ACHN (cell line): ENCODE data around the gene RPL34.

ENCODE experiments used
- DNase-seq: peaks from one replicate; pipeline ENCODE4 v3.0.0-alpha.2; 2015
- in situ Hi-C: cut with HindIII; loops from 2 replicates; pipeline ENCODE4 v1.10.0; 2017; ENCODE audit warnings: low sequenced_read_pairs, low pct_ligation_motif_present, low pct_unique_long_range_greater_than_20kb

The RPL34 gene

GRCh38 chr4:108620933-108621905 lies 843 bp downstream of the RPL34 start:
- no peak for DNase-seq

GRCh38 chr4:108622022-108622421 lies 1.6 kb downstream of the RPL34 start:
- in situ Hi-C loops, result no loop called here
- no peak for DNase-seq

More at GRCh38 chr4:108620933-108621905, 843 bp downstream of the RPL34 start:
- in situ Hi-C loops, result no loop called here

GRCh38 chr4:108622828-108623227 lies 2.5 kb downstream of the RPL34 start:
- no peak for DNase-seq
- in situ Hi-C loops, result no loop called here

GRCh38 chr4:108624263-108625056 lies 4.1 kb downstream of the RPL34 start:
- in situ Hi-C loops, result no loop called here
- no peak for DNase-seq

GRCh38 chr4:108626056-108626455 lies 5.7 kb downstream of the RPL34 start:
- DNase-seq, result no peak
- in situ Hi-C loops, result no loop called here

GRCh38 chr4:108628411-108628810 lies 8.0 kb downstream of the RPL34 start:
- in situ Hi-C loops, result no loop called here
- DNase-seq, result no peak

- no peak for DNase-seq
- in situ Hi-C loops, result no loop called here
These were observed 14.8 kb downstream of the RPL34 start for GRCh38 chr4:108635070-108635655.

- in situ Hi-C loops, result no loop called here
- no peak for DNase-seq
These were observed 15.9 kb downstream of the RPL34 start for GRCh38 chr4:108636246-108636645.

- no peak for DNase-seq
- in situ Hi-C loops, result no loop called here
These were observed 17.5 kb downstream of the RPL34 start for GRCh38 chr4:108637856-108638255.

GRCh38 chr4:108644237-108644636 lies 23.9 kb downstream of the RPL34 start:
- in situ Hi-C loops, result no loop called here
- DNase-seq, result no peak

- in situ Hi-C loops, result no loop called here
- no peak for DNase-seq
These were observed 26.3 kb downstream of the RPL34 start for GRCh38 chr4:108646706-108647105.

GRCh38 chr4:108649863-108650211 lies 29.5 kb downstream of the RPL34 start:
- no peak for DNase-seq
- in situ Hi-C loops, result no loop called here

GRCh38 chr4:108650212-108651013 lies 30.0 kb downstream of the RPL34 start, which contains the start of gene OSTC:
Gene OSTC, plus strand, starts transcription at chr4:108650599. Its CDS starts 57 bp downstream, at chr4:108650656.
- peak; percentile 93 for DNase-seq
- in situ Hi-C loops, result no loop called here

GRCh38 chr4:108651014-108651791 lies 30.8 kb downstream of the RPL34 start:
- in situ Hi-C loops, result no loop called here
- peak; percentile 31 for DNase-seq

- in situ Hi-C loops, result no loop called here
These were observed 42.3 kb downstream of the RPL34 start for GRCh38 chr4:108662629-108663028.

GRCh38 chr4:108674356-108674977 lies 54.1 kb downstream of the RPL34 start:
- no peak for DNase-seq
- in situ Hi-C loops, result no loop called here

More at GRCh38 chr4:108662629-108663028, 42.3 kb downstream of the RPL34 start:
- DNase-seq, result no peak
